HG03045 (cell line): ENCODE results near the gene PRSS57.
"Not testable (repeated sequence)": the region's sequence is repeated elsewhere in the genome, so short reads cannot be mapped to it uniquely, and the experiment has no call there.

ENCODE experiments used
- ATAC-seq: cut with Tn5 transposase; IDR thresholded peaks from one replicate; pipeline ENCODE4 v1.9.1; 2021; ENCODE audit warnings: mild to moderate bottlenecking, moderate library complexity; ENCODE audit not compliant: unreplicated experiment

The PRSS57 gene

DNA sequence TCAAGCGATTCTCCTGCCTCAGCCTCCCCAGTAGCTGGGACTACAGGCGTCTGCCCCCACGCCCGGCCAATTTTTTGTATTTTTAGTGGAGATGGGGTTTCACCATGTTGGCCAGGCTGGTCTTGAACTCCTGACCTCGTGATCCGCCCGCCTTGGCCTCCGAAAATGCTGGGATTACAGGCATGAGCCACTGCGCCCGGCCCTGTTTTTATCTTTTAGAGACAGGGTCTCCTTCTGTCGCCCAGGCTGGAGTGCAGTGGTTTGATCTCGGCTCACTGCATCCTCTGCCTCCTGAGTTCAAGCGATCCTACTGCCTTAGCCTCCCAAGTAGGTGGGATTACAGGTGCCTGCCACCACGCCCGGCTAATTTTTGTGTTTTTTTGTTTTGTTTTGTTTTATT, 3.3 kb upstream of the PRSS57 start:
- ATAC-seq: not testable (repeated sequence)

DNA sequence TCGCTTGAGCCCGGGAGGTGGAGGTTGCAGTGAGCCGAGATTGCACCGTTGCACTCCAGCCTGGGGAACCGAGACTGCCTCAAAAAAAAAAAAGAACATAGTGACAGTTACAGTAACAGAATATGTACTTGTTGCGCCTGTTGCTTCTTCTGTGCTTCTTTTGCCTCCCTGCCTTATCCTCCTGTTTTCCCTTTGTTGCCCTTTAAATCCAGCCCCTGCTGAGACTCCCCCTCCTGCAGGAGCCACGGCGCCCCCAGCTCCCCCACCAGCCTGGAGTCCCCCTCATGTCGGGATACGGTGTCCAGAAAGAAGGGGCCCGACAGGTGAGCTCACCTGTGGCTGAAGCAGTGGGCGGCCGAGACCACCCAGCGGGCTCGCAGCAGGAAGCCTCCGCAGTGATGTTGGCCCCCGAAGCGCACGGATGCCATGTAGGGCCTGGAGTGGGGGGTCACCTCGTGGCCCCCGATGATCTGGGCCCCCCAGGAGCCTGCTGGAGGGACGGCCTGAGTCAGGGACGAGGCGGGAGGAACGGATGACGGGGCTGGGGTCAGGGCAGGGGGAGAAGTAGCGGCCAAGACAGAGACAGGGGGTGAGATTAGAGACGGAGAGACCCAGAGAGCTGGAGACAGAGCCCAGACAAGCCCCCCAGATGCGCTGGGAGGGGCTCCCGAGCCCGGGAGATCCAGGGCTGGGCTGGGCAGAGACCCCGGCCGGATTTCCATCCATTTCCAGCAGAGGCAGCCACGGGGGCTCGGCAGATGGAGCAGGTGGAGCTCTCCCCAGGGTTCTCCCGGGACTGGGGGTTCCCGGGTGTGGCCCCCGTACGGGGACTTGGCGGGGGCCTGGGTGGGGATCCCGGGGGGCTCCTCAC, 536 bp downstream of the PRSS57 start:
- no peak for ATAC-seq

- ATAC-seq: no peak
Measured at GRCh38 chr19:690203-690602, 5.0 kb downstream of the PRSS57 start.

- no peak for ATAC-seq
Measured at GRCh38 chr19:688992-689391, 6.3 kb downstream of the PRSS57 start.

DNA sequence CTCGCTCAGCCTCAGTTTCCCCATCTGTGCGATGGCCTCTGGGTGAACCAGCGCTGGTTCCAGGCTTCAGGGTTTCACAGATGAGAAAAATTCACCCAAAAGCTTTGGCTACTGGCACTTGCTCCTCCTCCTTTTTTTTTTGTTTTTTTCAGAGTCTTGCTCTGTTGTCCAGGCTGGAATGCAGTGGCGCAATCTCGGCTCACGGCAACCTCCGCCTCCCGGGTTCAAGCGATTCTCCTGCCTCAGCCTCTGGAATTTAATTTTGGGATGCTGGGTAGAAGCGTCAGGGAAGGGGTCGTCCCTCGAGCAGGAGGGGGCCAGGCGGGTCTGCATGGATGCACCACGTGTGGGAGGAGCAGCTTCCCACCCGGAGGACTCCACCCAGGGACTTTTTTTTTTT, 7.0 kb downstream of the PRSS57 start:
- no peak for ATAC-seq

DNA sequence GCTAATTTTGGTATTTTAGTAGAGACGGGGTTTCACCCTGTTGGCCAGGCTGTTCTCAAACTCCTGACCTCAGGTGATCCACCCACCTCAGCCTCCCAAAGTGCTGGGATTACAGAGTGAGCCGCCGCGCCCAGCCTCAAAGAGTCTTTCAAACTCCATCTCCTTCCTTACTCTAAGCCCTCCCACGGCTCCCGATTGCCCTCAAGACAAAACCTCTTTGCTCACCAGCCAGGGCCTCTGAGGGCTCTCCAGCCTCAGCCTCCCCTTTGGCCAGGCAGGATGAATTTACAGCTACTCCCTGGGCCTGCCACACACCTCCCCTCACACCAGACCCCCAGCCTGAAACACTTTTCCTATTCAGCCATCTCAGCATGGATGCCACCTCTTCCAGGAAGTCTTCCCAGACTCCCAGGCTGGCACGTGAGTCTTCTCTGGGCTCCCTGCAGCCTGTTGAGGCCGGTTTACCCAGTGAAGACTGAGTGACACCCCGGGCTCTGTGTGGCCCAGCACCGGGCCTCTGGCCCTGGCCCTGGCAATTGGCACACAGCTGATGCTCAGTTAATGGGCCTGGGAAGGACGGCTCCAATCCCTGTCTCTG, 7.6 kb downstream of the PRSS57 start:
- no peak for ATAC-seq

GRCh38 chr19:686589-687297, 8.5 kb downstream of the PRSS57 start:
- no peak for ATAC-seq

GRCh38 chr19:685454-685931, 9.8 kb downstream of the PRSS57 start:
- ATAC-seq: no peak

GRCh38 chr19:682678-683320, 12.5 kb downstream of the PRSS57 start:
- ATAC-seq: no peak

DNA sequence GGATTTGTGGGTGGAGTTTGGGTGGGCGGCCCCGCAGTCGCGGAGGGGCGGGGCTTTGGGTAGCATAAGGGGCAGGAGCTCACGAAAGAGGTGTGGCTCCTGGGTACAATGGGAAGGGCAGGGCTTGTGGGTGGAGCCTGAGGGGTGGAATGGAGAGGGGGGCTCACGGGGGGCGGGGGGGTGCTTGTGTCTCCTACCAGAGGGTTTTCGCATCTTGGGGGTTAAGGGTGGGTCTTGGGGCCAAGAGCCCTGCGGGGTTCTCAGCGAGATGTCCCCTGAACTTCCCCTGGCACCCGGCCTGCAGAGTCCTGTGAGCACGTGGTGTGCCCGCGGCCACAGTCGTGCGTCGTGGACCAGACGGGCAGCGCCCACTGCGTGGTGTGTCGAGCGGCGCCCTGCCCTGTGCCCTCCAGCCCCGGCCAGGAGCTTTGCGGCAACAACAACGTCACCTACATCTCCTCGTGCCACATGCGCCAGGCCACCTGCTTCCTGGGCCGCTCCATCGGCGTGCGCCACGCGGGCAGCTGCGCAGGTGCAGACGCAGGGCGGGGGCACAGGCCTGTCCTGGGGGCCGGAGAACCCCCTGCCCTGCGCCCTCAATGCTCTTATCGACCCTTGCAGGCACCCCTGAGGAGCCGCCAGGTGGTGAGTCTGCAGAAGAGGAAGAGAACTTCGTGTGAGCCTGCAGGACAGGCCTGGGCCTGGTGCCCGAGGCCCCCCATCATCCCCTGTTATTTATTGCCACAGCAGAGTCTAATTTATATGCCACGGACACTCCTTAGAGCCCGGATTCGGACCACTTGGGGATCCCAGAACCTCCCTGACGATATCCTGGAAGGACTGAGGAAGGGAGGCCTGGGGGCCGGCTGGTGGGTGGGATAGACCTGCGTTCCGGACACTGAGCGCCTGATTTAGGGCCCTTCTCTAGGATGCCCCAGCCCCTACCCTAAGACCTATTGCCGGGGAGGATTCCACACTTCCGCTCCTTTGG, 13.9 kb downstream of the PRSS57 start:
- ATAC-seq: no peak

GRCh38 chr19:680287-681028, 14.8 kb downstream of the PRSS57 start:
- ATAC-seq: peak; percentile 66

DNA sequence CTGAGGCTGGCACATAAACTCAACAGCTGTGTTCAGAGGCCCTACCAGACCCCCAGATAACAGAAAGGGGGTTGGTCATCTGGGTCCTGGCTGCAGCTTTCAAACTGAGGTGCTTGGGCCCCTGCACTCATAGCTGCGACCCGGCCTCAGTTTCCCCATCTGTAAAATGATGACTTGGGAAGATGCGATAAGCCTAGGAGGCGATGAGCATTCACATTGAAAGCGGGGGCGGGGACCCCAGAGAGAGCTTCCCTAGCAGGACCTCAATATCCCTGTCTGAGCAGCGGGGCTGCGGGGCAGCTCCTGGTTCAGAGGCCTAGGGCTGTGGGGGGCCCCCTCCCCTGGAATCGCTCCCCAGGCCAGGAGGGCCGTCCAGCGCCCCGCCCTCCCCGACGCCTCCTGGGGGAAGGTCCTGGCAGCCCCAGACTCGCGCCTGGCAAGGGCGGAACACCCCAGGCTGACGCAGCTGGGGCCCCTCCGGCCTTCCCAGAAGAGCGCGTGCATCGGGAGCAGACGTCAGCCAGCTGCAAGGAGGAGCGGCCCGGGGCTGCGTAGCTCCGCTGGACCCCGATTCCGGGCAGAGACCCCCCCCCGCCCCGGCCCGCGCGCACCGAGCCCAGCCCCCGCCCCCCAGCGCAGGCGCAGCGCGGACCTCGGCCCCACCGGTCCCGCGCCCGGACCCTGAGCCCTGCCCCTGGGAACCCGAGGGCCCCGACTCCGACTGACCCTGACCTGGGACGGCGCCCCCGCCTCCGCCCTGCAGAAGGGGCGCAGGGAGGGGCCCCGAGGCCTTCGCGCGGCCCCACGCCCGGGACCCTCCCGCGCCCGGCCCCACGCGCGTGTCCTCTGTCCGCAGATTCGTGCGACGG, 15.6 kb downstream of the PRSS57 start:
- ATAC-seq: peak; percentile 16

DNA sequence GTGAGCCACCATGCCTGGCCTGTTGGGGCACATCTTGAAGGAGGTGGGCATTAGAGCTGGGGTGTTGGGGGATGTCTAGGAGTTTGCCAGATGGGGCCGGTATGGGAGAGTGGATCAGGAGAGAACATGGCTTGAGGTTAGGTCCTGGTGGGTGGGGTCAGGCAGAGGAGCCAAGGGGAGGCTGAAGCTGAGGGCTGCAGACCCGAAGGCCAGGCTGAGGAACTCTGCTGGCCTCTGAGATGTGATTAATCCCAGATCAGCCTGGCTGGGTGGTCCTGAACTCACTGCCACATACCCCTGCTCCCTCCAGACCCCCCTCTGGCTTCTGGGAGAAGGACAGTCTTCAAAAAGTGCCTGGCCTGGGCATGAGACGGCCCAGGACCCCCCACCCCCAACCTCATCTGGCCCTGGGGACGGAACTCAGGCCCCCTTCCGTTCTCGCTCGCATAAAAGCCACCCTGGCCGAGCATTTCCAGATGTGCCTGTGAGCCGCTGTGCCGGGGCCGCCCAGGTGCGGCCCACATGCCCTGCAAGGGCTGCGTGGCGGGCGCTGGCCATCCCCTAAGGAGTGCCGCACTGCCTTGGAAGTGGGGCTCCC, 16.4 kb downstream of the PRSS57 start:
- ATAC-seq: no peak

DNA sequence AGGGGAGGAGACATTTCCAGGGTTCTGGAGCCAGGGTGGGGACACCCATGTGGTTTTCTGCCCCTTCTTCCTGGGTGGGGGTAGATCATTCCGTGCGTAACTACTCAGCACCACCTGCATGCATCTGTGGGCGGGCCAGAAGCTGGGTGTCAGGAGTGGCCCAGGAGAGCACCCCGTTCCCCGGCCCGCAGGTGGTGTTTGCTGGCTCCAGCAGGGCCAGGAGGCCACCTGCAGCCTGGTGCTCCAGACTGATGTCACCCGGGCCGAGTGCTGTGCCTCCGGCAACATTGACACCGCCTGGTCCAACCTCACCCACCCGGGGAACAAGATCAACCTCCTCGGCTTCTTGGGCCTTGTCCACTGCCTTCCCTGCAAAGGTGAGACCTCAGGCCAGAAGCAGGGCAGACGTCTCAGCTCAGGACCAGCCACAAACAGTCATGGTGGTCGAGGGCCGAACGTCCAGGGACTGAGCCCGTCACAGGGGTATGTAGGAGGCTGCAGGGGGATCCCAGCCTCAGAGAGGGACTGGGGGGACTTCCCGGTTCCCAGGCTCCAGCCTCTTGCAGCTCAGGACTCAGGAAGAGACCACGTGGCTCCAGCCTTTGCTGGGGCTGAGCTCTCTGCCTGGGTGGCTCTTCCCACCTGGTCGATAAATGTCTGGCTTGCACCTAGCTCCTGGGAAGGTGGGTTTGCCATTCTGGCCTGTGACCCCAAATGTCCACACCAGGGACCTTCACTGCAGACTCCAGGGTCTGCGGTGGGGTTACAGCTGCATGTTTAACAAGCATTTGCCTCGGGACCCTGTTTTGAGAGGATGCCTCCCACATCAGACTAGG, 17.4 kb downstream of the PRSS57 start:
- no peak for ATAC-seq

DNA sequence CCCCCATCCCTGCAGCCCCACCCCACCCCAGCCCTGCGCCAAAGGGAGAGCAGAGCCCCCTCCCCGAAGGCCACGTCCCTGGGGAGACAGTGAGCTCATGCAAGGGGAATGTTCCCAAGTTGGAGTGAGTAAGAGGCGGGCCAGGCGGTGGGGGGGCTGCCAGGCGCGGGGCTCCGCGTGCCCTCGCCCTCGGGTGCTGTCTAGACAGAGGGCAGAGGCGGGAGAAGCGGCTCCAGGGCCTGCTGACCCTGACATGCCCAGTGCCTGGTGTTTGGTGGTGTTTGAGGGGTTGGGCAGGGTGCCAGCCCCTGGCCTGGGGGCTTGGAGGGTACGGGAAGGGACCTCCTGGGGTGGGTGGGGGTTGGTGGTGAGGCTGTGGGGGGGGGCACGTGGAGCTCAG, 18.1 kb downstream of the PRSS57 start:
- ATAC-seq: no peak

GRCh38 chr19:676339-677105, 18.7 kb downstream of the PRSS57 start, which contains the start of gene FSTL3:
Gene FSTL3, plus strand, starts transcription at chr19:676392. Its CDS starts 32 bp downstream, at chr19:676424.
- ATAC-seq: no peak
